HuH-7 (cell line): Measurements from ENCODE around the gene DAB1.

ENCODE experiments used
- DNase-seq: peaks from one replicate; pipeline ENCODE4 v3.0.0; 2011; ENCODE audit warnings: low spot score

The DAB1 gene

DNA sequence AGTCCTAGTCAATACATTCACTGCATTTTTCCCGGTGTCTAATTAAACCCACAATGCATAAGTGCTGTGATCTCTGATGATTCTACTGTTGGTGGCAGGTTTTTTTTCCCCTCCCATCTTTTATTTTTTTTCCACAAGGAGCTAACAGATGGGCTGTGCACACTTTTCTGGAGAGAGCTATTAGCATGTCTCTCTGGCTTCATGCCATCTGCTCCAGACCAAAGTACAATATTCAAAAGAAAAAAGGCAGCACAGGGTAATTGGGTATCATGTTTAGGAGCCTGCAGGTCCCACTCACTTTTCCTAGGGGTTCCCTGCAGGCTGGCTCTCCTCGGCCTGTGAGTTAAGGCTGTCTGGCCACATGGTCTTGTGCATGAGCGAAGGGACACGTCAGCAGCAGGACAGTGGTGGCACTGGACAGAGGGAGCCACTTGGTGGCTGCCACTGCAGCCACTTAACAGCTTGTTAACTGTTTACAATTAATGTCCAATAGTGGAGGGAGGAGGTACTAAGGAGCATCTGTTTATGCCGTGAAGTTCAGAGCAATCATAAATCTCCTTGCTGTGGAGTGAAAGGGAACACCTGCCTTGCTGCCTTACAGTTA, 404.5 kb downstream of the DAB1 start:
- DNase-seq, result no peak

DNA sequence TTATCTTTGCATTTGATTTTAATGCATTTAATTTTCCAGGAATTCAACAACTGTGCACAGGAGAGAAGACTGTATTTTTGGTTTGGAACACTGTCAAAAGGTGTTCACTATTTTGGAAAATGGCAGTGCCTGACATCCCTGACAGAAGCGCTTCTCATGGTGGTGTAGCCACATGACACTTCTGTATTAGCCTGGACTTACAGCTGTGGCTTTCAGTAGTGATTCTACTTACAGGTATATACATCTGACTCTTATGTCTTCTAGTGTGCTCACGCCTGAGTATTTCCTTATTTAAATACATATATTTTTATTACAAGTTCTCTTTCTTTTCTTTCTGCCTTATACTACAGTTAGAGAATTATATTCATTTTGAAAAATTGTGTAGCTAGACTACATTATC, 405.7 kb downstream of the DAB1 start:
- DNase-seq, result no peak

DNA sequence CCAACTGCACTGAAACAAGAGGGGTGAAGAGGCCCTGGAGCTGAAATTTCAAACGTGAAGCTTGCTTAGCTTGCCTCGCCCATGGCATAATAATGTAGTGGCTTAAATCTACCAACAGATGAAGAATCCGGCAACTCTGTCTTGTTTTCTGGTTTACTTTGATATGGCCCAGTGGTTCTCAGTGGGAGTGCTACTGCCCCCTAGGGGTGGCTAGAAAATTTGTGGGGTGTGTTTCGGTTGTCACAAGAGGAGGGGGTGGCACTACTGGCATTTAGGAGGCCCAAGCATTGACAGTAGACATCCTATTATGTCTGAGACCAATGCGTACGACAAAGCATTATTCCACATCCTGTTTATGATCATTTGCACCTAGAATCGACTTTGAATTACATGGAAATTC, 406.1 kb downstream of the DAB1 start:
- DNase-seq, result peak; percentile 54

DNA sequence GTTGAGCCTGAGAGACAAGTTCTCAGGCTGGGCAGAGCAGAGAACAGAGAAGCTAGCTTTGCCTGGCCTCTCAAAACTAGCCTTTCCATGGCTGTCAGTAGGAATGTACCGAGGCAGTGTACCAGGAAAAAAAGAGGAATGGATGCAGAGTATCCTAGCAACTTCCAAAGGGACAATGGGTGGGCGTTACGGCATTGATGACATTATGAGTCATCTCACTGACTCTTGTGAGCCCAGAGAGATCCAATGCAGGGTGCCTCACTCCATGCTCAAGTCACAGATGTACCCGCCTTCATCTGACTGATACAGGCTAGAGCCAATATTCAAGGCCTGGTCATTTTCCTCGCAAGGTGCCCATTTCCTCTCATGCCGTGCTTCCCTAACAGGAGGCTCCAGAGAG, 406.7 kb downstream of the DAB1 start:
- DNase-seq, result no peak

DNA sequence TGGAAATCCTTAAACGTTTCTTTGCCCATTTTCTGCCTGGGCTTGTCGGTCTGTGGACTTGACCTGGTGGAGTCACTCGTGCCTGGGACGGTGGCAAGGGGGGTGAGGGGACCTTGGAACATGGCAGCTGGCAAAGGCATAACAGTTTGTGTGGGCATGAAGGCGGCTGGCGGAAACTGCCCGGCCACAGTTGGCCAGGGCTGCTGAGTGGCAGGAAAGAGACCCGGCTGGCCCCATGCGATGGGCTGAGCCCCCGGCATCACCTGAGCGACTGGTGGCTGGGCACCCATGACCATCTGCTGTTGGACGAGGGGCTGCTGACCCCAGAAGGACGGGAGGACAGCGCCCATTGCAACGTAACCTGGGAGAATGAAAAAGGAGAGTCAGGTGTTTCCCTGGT, 408.8 kb downstream of the DAB1 start:
- DNase-seq, result no peak

DNA sequence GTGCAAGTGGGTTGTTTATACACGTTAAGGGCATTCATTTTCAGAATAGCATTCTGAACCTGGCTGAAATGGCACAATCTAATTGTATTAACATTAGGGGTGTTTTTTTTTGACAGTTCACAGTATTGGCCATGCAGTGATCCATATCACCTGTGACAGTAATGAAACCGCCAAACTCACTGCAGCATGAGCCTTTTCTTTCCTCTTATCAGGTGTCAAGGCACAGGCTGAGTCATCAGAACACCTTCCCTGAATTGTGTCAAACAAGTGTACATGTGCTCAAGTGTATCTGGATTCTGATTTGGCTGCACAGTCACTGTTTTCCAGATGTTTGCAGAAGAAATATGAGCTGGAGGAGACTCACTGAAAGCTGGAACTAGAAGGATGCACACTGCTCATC, 410.3 kb downstream of the DAB1 start:
- DNase-seq, result no peak

DNA sequence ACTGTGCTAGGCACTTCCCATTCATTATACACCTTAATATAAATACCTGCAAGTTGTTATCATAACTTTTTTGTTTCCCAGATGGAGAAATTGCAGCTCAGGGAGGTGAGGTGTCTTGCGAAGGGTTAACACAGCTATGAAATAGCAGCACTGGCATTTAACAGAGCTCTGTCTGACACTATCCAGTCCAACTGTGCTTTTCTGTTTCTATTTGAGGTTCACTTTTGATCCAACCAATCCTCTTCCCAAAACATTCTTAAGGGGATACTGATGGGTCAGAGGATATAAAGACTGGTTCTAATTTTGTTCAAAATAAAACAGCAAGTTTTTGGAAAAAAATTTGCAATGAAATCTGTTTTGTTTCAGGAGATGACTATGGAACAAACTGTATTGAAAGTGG, 411.5 kb downstream of the DAB1 start:
- no peak for DNase-seq

DNA sequence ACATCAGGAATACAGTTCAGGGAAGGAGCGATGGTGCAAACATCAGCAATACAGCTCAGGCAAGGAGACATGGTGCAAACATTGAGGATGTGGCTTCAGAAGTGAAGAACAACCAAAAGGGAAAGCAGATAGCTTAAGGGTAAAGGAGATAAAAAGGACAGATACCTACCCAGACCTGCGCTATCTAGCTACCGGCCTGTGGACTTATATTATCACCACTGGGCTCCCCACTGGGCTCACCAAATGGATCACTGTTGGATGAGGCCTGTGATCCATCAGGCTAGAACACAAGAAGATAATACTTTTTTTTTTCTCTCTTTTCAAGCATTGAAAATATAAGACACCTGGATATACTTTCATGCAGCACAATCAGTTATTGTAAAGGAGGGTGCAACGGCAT, 413.3 kb downstream of the DAB1 start:
- DNase-seq, result no peak

DNA sequence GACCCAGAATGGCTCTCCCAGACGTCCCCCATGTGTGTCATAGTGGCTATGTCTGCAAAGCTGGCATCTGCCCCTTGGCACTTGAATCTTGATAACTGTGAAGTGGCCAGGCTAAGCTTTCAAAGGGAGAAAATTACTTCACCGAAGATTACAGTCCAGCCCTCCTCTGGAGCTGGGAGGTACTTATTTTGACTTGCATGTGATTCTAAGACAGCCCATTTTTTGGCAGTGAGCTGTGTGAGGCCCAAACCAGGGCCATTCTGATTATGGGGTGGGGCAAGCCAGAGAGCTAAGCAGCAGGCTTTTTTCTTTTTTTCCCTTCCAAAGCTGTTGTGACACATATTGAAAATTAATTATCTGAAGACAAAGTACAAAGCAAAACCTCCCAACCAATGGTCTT, 415.9 kb downstream of the DAB1 start:
- no peak for DNase-seq

DNA sequence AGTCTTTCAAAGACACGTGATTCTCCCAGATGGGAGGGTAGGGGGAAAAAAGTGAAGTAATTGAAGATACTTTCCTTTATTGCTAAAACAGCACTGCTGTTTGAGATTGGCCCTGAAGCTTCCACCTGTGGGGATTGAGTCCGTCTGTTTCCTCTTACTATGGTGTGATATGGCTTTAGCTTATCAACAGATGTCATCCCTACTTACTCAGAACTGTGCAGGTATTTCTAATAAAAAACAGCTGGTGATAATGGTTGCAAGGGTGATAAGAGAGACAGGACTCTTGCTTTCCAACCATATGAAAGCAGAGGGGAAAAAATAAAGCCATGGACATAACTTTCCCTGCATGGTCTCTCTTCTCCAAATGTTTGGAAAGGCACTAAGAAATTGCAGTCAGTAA, 416.4 kb downstream of the DAB1 start:
- DNase-seq, result no peak

DNA sequence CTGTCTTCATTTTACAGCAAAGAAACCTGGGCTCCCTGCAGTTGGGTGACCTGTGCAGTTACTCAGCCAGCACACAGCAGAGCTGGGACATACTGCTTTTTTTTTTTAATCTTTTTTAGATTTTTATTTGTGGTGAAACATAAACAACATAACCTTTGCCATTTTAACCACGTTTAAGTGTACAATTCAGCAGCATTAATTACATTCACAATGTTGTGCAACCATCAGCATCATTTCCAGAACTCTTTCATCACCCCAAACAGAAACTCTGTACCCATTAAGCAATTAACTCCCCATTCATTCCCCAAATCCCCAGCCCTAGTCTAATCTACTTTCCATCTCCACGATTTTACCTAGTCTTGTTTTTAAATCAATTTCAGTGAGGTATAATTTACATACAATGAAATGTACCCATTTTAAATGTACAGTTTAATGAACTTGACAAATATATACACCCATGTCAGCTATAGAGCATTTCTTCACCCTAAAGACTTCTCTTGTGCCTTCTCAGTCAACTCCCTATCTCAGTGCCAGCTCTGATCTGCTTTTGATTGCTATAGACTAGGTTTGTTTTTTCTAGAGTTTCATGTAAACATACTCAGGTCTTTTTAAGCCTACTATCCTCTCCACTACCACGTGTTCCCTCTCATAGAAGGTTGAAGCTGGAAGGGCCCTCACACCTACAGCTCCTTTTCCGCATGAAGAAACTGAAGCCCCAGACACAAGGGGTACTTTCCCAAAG, 420.3 kb downstream of the DAB1 start:
- no peak for DNase-seq

DNA sequence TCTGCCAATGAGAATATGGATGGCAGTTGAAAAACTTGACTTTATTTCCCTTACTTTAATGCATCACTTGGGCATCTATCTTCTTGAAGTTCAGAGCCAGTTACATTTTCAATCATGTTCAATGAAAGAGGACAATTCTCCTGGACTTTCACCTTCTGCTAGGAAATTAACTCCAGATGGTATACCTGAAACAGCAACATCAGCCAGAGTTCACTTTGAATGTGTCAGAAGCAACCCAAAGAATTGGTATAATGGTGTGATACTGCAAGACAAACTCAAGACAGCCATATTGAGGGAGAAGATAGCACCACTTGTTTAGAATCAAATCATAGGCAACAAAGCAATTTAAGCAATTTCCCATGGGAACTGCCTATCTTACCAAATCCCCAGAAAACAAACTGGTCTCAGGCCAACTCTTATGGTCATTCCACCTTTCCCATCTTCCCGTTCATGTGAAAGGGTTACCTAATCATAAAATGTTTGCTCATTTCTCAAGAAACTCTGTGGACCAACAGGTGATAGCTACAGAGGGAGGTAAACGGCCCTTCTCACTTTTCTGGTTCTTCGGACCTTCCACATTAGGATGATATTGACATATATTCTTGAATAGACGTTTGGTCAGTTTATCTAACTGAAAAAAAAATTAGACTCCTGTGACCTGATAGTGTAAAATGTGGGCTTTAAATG, 428.3 kb downstream of the DAB1 start:
- DNase-seq, result no peak

DNA sequence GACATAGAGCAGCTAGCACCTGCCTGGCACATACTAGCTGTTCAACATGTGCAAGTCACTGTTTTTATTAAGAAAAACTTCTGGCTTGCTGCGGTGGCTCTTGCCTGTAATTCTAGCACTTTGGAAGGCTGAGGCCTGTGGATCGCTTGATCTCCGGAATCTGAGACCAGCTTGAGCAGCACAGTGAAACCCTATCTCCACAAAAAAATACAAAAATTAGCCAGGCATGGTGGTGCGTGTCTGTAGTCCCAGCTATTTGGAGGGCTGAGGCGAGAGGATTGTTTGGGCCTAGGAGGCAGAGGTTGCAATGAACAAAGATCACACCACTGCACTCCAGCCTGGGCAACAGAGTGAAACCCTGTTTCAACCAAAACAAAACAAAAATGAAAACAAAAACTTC, 430.4 kb downstream of the DAB1 start:
- DNase-seq, result no peak

DNA sequence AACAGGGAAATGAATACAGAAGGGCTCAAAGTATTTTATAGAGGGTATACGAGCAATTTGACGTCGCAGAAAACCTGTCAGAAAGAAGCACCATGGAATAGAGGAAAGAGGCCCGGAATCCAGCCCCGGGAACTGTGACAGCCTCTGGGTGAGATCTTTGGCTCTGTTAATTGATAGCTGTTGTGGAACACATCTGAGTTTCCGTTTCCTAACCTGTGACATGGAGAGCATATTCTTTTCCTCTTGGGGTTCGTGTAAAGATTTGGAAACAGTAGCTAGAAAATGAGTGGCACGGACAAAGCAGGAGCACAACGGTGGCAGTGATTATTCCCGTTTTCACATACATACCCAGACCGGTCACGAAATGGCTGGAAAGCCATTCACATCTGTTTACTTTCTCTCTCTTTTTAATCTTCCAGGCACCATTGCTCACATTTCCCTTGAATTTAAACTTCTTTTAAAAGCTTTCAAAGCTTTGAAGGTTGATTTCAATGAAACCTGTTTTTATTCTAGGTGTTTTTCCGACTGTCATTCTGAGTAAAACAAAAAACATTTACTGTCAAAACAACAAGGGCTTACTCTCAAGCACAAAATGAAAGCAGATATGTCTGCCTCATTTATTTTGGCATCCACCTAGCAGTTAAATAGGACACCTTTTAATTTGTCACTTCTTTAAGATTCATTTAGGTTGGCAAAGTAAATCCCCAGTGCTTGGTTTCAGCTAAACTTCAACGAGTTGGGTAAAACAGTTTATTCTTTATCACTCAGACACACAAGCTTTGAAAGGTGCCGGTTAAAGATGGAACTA, 431.3 kb downstream of the DAB1 start:
- no peak for DNase-seq

DNA sequence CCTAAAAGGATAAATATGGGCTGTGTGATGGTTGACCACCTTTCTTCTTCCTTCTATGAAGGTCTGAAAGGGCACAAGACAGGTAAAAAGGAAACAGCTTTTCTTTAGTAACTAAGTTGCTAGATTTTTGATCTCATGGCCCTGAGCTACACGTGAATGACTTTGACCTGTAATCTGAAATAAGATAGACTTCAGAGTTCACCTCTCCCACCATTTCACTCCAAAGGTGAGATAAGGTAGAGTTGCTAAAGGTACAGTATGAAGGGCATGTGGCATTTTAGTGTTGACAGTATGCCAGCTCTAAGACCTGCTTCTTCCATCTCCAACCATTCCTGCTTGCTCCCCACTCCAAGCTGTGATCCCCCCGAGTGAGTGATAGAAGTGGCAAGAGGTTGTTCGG, 432.3 kb downstream of the DAB1 start:
- DNase-seq, result no peak

DNA sequence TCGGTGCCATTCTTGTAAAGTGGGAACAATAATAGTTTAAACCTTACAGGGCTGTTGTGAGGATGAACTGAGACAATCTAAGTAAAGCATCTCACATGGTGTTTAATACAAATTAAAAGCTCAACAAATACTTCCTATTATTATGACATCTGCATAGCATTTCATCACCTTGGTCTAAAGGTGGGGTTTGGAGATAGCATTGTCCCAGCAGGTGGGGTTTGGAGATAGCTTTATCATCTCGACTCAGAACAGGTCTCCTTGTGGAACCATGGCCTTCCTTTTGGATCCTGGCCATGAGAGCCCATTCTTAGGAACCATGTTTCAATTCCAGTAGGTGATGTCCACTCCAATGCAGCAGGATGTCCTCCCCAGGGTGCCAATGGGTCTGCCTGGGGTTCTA, 437.5 kb downstream of the DAB1 start:
- DNase-seq, result no peak

DNA sequence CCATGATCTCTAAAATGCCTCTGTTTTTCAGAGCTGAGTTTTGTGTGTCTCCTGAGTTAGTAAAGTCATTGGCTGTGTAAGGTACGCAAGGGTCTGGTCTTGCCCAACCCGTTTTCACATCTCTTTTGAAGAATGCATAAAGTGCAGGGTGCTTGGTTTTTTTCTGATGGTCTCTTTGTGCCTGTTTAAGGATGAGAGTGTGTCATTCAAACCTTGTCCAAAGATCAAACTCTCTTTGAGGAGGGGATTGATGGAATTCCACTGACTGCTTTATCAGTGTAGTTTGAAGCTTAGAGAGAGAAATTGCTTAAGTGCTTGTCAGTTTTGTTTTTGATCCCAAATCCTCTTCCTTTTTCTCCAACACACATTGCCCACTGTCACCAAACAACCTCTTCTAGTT, 438.0 kb downstream of the DAB1 start:
- DNase-seq, result no peak

DNA sequence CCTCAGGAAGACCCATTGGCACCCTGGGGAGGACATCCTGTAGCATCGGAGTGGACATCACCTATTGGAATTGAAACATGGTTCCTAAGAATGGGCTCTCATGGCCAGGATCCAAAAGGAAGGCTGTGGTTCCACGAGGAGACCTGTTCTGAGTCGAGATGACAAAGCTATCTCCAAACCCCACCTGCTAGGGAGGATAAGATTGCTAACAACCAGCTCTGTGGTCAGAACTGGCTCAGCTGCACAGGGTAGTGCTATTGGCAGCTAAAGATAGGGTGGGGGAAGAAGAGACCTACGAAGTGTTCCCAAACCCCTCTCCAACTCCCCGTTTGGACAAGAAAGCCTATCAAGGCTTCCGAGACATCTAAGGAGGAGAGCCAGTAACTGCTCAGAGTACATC, 440.4 kb downstream of the DAB1 start:
- DNase-seq, result no peak

DNA sequence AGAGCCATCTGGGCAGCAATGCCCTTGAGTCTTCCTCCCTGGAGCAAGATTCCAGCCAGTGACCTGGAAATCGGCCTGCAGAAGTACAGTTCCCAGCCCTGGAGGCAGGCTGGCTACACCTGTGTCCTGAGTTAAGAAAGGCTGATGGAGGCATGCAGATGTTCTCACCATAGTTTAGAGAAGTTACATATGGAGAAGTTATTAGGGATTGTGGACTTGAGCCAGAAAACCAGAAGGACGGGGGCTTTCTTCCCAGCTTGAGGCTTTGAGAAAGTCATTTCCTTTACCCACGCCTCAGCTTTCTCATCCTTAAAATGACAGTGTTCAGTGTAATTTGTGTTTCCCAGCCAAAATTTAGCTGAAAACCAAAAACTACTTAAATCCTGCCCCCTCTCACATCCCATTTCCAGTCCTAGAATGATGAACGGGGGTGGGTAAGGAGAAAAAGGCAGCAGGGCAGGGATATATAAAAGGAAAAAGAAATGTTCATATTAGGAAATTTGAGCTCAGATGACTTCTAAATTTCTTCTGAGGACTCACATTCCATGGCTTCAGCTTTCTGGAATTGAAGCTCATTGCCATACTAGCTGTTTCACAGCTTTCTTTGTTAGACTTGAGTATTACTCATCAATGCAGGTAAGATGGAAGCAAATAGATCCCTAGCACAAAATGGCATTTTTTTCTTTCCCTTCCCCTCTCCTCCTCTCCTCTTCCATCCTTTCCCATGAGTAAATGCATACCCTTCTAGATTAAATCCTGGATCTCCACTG, 443.7 kb downstream of the DAB1 start:
- no peak for DNase-seq

DNA sequence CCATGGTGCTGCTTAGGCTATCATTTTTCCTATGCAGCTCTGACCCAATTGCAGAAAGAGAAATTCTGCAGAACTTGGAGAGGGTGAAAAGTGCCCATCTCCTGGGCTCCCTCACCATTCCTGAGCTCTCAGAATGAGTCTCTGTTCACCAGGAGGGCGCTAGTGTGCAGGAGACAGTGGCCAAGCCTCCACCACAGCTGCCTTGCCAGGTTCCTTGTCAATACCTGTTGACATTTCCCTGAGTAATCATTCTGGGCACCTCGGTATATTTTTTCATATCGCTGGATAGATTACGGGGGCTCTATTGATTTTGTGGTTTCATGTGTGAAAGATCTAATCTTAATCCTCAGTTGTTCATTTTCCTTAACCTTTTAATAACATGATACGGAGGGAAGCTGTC, 445.0 kb downstream of the DAB1 start:
- DNase-seq, result no peak

DNA sequence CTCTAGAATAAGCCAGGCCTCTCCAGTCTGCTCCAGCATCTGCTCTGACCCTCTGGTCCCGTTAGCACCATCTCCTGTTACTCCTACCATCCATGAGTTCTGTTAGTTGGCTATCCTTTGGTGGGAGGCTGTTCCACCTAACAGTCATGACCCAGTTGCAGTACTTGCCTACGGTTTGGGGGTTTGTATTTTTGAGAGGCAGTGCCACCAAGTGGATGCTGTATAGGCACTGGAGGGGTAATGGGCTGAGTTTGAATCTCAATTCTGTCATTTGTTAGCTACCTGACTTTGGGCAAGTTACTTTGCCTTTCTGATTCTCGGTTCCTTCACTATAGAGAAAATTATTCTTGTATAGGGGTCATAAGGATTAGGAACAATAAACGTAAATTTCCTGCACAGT, 445.9 kb downstream of the DAB1 start:
- no peak for DNase-seq

DNA sequence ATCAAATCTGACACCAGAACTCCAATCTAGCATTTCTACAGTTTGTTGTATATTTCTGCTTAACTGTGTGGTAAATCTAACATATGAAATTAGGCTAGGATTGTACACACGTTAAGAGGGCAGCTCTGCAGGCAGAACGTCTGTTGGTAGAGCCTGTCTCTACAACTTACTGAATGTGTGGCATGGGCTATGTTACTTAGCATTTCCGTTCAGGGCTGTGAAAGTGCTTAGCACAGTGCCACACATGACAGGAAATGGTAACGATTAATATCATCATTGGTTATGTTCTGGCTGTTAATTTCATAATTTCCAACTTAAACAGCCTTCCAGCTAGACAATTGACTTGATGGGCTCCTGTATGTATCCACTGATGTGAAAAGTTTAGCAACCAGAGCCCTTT, 448.4 kb downstream of the DAB1 start:
- no peak for DNase-seq
